LHCN-M2 (cell line): Measurements from ENCODE around the gene ZXDC. TPM values are rescaled to one million over a fixed set of nuclear protein-coding genes. Genes with fewer than 3 reads are reported as not detected.
A peak's percentile ranks its signal among the peaks of the same experiment; 100 is the strongest.

Experiments
- DNase-seq: peaks from one replicate; pipeline ENCODE4 v3.0.0-alpha.2; 2012; ENCODE audit warnings: low read depth
- total RNA-seq: library from RNA; depleted of rRNA; stranded (reverse); fragments of >200 nt; gene quantifications from 2 replicates; pipeline ENCODE4 v1.2.3, GENCODE V29; 2014

The ZXDC gene
- total RNA-seq, 1 experiment from 2014 or later, result 16.8 TPM

- no peak for DNase-seq
Observed at GRCh38 chr3:126454437-126455198, 21.1 kb downstream of the ZXDC start.

- DNase-seq, result no peak
Observed at GRCh38 chr3:126454025-126454424, 21.7 kb downstream of the ZXDC start.

GRCh38 chr3:126452213-126452612, 23.5 kb downstream of the ZXDC start:
- DNase-seq, result no peak

- DNase-seq, result no peak
Observed at GRCh38 chr3:126451511-126451910, 24.2 kb downstream of the ZXDC start.

- DNase-seq, result no peak
Observed at GRCh38 chr3:126450744-126451143, 24.9 kb downstream of the ZXDC start.

- DNase-seq, result no peak
Observed at GRCh38 chr3:126450219-126450618, 25.5 kb downstream of the ZXDC start.

- no peak for DNase-seq
Observed at GRCh38 chr3:126449621-126450051, 26.1 kb downstream of the ZXDC start.

GRCh38 chr3:126448893-126449180, 26.9 kb downstream of the ZXDC start:
- DNase-seq, result no peak

- peak; percentile 45 for DNase-seq
Observed at GRCh38 chr3:126448136-126448892, 27.4 kb downstream of the ZXDC start.

- DNase-seq, result peak; percentile 73
Observed at GRCh38 chr3:126447456-126448106, 28.1 kb downstream of the ZXDC start.

GRCh38 chr3:126446791-126447190, 28.9 kb downstream of the ZXDC start:
- no peak for DNase-seq

GRCh38 chr3:126446301-126446700, 29.4 kb downstream of the ZXDC start:
- DNase-seq, result no peak

- DNase-seq, result no peak
Observed at GRCh38 chr3:126445506-126445905, 30.2 kb downstream of the ZXDC start.

- no peak for DNase-seq
Observed at GRCh38 chr3:126442856-126443242, 32.8 kb downstream of the ZXDC start.

- no peak for DNase-seq
Observed at GRCh38 chr3:126442094-126442855, 33.4 kb downstream of the ZXDC start.

GRCh38 chr3:126441256-126441880, 34.3 kb downstream of the ZXDC start:
- DNase-seq, result no peak

GRCh38 chr3:126440709-126440995, 35.0 kb downstream of the ZXDC start:
- DNase-seq, result no peak

GRCh38 chr3:126439968-126440708, 35.6 kb downstream of the ZXDC start:
- DNase-seq, result no peak

- DNase-seq, result no peak
Observed at GRCh38 chr3:126439346-126439967, 36.2 kb downstream of the ZXDC start.

- DNase-seq, result no peak
Observed at GRCh38 chr3:126438746-126439145, 36.9 kb downstream of the ZXDC start.
